Measurements from ENCODE around the gene PSMD11. TPM values are rescaled to one million over a fixed set of nuclear protein-coding genes. Genes with fewer than 3 reads are reported as not detected.

The PSMD11 gene
- polyA plus RNA-seq, 1 donor (not counting 4 experiments of a cell fraction or from before 2014, with no cell fraction given) = 103 TPM

- no peaks in the 10 kb centered on the region for H3K27me3 ChIP-seq (ENCODE audit: control insufficient read depth, extremely low read depth, insufficient read depth, low read length)
- TF ChIP-seq CTCF (optimal IDR thresholded peaks at IDR 0.05 in 1 of 3, IDR thresholded peaks at IDR 0.05 in 1 of 3, conservative IDR thresholded peaks at IDR 0.05 in 1 of 3; ENCODE audit: extremely low read depth in 1 of 3, insufficient read depth in 2 of 3, low read length in 3 of 3) (peak in 1 of 3 experiments; percentile 24), EZH2 (IDR thresholded peaks at IDR 0.05; ENCODE audit: low read length) (no peak)
- H3K9me1 ChIP-seq (ENCODE audit: control insufficient read depth, extremely low read depth, insufficient read depth, low read length) = peaks cover 9% of the 10 kb centered on the region
- no peaks in the 10 kb centered on the region for H3K9me3 ChIP-seq (ENCODE audit: control insufficient read depth, low read depth, low read length)
- H3K4me2 ChIP-seq (ENCODE audit: control insufficient read depth, extremely low read depth, insufficient read depth, low read depth, low read length) = peak overlapping the region; percentile 94
- dilution Hi-C loops (cut with MboI; ENCODE audit: extremely low pct_ligation_motif_present, low sequenced_read_pairs) = no loop called here
- peaks cover 37% of the 10 kb centered on the region for H3K79me2 ChIP-seq (ENCODE audit: control insufficient read depth, insufficient read depth, low read length)
- H3K27ac ChIP-seq (ENCODE audit: control insufficient read depth, insufficient read depth, low read length) = peak overlapping the region; percentile 52
- peak overlapping the region; percentile 40 for H2AFZ ChIP-seq (ENCODE audit: control insufficient read depth, low read length)
- H3K9ac ChIP-seq (ENCODE audit: control insufficient read depth, extremely low read depth, insufficient read depth, low read length) = peak overlapping the region; percentile 73
- DNase-seq (ENCODE audit: low read depth, low spot score) (no peak), FAIRE-seq (peak; percentile 63)
- peaks cover 46% of the 10 kb centered on the region for H3K4me1 ChIP-seq (ENCODE audit: control insufficient read depth, extremely low read depth, insufficient read depth, low read length)
- peaks cover 15 to 25% of the 10 kb centered on the region in 2 experiments for H3K36me3 ChIP-seq (ENCODE audit: control insufficient read depth in 2 of 2, extremely low read depth in 1 of 2, insufficient read depth in 2 of 2, low read length in 2 of 2)
- H3K4me3 ChIP-seq (ENCODE audit: control insufficient read depth in 2 of 3, extremely low read depth in 1 of 3, insufficient read depth in 2 of 3, low read depth in 1 of 3, low read length in 3 of 3) = peak overlapping the region; percentile 56 to 83 (median 79)
- H4K20me1 ChIP-seq (ENCODE audit: control insufficient read depth, extremely low read depth, insufficient read depth, low read length) = no peaks in the 10 kb centered on the region
Measured at GRCh38 chr17:32487473-32488176, 43.3 kb downstream of the PSMD11 start.

GRCh38 chr17:32488177-32488542 lies 43.9 kb downstream of the PSMD11 start:
- Histone ChIP-seq H3K27me3 (ENCODE audit: control insufficient read depth, extremely low read depth, insufficient read depth, low read length) (no peaks in the 10 kb centered on the region), H3K9me3 (ENCODE audit: control insufficient read depth, low read depth, low read length) (no peaks in the 10 kb centered on the region), H3K9ac (ENCODE audit: control insufficient read depth, extremely low read depth, insufficient read depth, low read length) (no peak overlapping the region), H3K4me3 (ENCODE audit: control insufficient read depth in 2 of 3, extremely low read depth in 1 of 3, insufficient read depth in 2 of 3, low read depth in 1 of 3, low read length in 3 of 3) (peak overlapping the region; percentile 56 to 83 (median 79)), H3K36me3 (ENCODE audit: control insufficient read depth in 2 of 2, extremely low read depth in 1 of 2, insufficient read depth in 2 of 2, low read length in 2 of 2) (peaks cover 13 to 25% of the 10 kb centered on the region in 2 experiments), H3K27ac (ENCODE audit: control insufficient read depth, insufficient read depth, low read length) (no peak overlapping the region), H3K4me1 (ENCODE audit: control insufficient read depth, extremely low read depth, insufficient read depth, low read length) (peaks cover 46% of the 10 kb centered on the region), H3K79me2 (ENCODE audit: control insufficient read depth, insufficient read depth, low read length) (peaks cover 37% of the 10 kb centered on the region), H4K20me1 (ENCODE audit: control insufficient read depth, extremely low read depth, insufficient read depth, low read length) (no peaks in the 10 kb centered on the region), H3K9me1 (ENCODE audit: control insufficient read depth, extremely low read depth, insufficient read depth, low read length) (peaks cover 9% of the 10 kb centered on the region), H2AFZ (ENCODE audit: control insufficient read depth, low read length) (no peak overlapping the region), H3K4me2 (ENCODE audit: control insufficient read depth, extremely low read depth, insufficient read depth, low read depth, low read length) (peak overlapping the region; percentile 94)
- dilution Hi-C loops (cut with MboI; ENCODE audit: extremely low pct_ligation_motif_present, low sequenced_read_pairs) = no loop called here
- no peak for DNase-seq (ENCODE audit: low read depth, low spot score)
- TF ChIP-seq EZH2 (IDR thresholded peaks at IDR 0.05; ENCODE audit: low read length) (no peak), CTCF (optimal IDR thresholded peaks at IDR 0.05 in 1 of 3, IDR thresholded peaks at IDR 0.05 in 1 of 3, conservative IDR thresholded peaks at IDR 0.05 in 1 of 3; ENCODE audit: extremely low read depth in 1 of 3, insufficient read depth in 2 of 3, low read length in 3 of 3) (no peak)
- no peak for FAIRE-seq
